ENCODE results near the gene COL23A1. TPM values are rescaled to one million over a fixed set of nuclear protein-coding genes. Genes with fewer than 3 reads are reported as not detected.

COL23A1 gene
- total and polyA plus RNA-seq, 4 donors, result 0.76 to 4.4 (median 1.3) TPM

DNA sequence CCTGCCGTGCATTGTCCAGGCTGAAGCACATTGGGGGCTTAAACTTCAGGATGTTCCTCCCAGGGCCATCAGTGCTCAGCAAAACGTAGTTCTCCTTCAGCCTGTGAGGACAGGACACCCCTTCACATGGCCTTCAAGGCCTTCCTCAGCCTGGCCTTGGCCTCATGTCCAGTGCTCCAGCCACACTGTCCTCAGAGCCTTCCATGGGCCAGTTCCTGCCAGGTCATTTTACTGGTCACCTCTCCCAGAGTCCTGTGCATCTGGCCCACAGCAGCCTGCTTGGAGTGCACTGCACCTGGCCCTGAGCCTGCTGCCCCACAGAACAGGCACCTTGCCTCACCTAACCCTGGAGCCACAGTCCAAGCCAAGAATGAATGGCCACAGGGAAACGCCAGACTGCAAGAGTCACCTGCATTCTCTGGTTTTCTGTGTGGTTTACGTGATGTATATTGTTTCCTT lies 377.2 kb downstream of the COL23A1 start:
- Histone ChIP-seq H3K27ac (ENCODE audit: low read depth in 1 of 2, low read length in 1 of 2) (peak overlapping the region in 1 of 2 donors; percentile 2), H3K27me3 (ENCODE audit: control insufficient read depth in 3 of 3, insufficient read depth in 3 of 3, low read length in 2 of 3) (no peaks in the 10 kb centered on the region), H3K4me1 (ENCODE audit: control insufficient read depth in 5 of 5, insufficient read depth in 5 of 5, low read length in 5 of 5) (peaks cover 0 to 2% (median 0%) of the 10 kb centered on the region in 5 donors), H3K9ac (ENCODE audit: insufficient read depth in 1 of 2, low read length in 2 of 2) (no peak overlapping the region), H3K36me3 (ENCODE audit: control insufficient read depth in 4 of 4, insufficient read depth in 4 of 4, low read length in 4 of 4) (peaks cover 31 to 78% (median 67%) of the 10 kb centered on the region in 4 donors), H3K9me3 (ENCODE audit: control insufficient read depth in 4 of 4, insufficient read depth in 3 of 4, low read length in 3 of 4) (no peaks in the 10 kb centered on the region), H3K4me3 (no peak overlapping the region)
- TF ChIP-seq, protein P1, sequence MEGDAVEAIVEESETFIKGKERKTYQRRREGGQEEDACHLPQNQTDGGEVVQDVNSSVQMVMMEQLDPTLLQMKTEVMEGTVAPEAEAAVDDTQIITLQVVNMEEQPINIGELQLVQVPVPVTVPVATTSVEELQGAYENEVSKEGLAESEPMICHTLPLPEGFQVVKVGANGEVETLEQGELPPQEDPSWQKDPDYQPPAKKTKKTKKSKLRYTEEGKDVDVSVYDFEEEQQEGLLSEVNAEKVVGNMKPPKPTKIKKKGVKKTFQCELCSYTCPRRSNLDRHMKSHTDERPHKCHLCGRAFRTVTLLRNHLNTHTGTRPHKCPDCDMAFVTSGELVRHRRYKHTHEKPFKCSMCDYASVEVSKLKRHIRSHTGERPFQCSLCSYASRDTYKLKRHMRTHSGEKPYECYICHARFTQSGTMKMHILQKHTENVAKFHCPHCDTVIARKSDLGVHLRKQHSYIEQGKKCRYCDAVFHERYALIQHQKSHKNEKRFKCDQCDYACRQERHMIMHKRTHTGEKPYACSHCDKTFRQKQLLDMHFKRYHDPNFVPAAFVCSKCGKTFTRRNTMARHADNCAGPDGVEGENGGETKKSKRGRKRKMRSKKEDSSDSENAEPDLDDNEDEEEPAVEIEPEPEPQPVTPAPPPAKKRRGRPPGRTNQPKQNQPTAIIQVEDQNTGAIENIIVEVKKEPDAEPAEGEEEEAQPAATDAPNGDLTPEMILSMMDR (IDR thresholded peaks at IDR 0.05; ENCODE audit: control extremely low read depth, extremely low read depth), result no peak
- no peak for ATAC-seq (ENCODE audit: insufficient read depth, low FRiP score)
- WGBS, 2 donors, result 64 to 70% methylated on average over 4 of the region's 4 CpGs
- no peak for DNase-seq

DNA sequence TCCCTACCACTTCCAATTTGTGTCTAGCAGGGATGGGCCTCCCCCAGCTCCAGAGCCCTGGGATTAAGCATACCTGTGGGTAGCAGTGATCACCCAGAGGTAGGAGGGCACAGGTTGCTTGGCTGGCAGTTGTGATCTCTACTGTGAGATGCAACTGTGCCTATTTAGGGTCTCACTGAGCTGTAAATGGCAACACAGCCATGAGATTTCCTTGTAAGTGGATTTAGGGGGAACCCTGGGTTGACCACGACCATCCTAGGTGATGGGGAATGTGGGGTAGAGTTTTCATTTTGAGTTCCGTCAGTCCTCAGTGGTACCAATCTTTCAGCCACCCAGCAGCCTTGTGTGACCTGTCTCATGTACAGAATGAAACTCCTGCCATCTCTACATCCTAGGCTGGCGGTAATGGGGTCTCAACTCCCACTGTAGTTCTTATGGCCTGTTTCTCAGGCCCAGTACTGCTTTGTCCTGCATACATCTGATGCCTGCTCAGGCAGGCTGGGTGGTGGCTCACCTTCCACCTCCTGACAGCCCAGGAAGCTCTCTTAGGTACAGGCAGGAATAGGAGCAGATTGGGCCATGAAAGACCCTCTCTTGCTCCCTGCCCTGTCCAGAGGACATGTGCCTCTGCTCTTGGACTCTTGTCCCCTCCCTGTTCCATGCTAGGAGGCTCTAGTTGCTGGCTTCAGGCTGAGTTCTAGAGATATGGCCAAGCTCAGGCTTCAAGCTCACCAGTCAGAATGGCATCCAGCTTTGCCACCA lies 377.8 kb downstream of the COL23A1 start:
- no peaks in the 10 kb centered on the region for H3K27me3 ChIP-seq (ENCODE audit: control insufficient read depth in 3 of 3, insufficient read depth in 3 of 3, low read length in 2 of 3)
- H3K4me3 ChIP-seq, result no peak overlapping the region
- H3K36me3 ChIP-seq (ENCODE audit: control insufficient read depth in 4 of 4, insufficient read depth in 4 of 4, low read length in 4 of 4), result peaks cover 31 to 83% (median 72%) of the 10 kb centered on the region in 4 donors
- peak overlapping the region in 1 of 2 donors; percentile 2 for H3K27ac ChIP-seq (ENCODE audit: low read depth in 1 of 2, low read length in 1 of 2)
- TF ChIP-seq, protein P1 (IDR thresholded peaks at IDR 0.05; ENCODE audit: control extremely low read depth, extremely low read depth), result no peak
- ATAC-seq (ENCODE audit: insufficient read depth, low FRiP score) (no peak), DNase-seq (no peak)
- no peak overlapping the region for H3K9ac ChIP-seq (ENCODE audit: insufficient read depth in 1 of 2, low read length in 2 of 2)
- peaks cover 0 to 7% (median 0%) of the 10 kb centered on the region in 5 donors for H3K4me1 ChIP-seq (ENCODE audit: control insufficient read depth in 5 of 5, insufficient read depth in 5 of 5, low read length in 5 of 5)
- no peaks in the 10 kb centered on the region for H3K9me3 ChIP-seq (ENCODE audit: control insufficient read depth in 4 of 4, insufficient read depth in 3 of 4, low read length in 3 of 4)
- WGBS, 2 donors, result 95 to 98% methylated on average over 3 of the region's 3 CpGs

DNA sequence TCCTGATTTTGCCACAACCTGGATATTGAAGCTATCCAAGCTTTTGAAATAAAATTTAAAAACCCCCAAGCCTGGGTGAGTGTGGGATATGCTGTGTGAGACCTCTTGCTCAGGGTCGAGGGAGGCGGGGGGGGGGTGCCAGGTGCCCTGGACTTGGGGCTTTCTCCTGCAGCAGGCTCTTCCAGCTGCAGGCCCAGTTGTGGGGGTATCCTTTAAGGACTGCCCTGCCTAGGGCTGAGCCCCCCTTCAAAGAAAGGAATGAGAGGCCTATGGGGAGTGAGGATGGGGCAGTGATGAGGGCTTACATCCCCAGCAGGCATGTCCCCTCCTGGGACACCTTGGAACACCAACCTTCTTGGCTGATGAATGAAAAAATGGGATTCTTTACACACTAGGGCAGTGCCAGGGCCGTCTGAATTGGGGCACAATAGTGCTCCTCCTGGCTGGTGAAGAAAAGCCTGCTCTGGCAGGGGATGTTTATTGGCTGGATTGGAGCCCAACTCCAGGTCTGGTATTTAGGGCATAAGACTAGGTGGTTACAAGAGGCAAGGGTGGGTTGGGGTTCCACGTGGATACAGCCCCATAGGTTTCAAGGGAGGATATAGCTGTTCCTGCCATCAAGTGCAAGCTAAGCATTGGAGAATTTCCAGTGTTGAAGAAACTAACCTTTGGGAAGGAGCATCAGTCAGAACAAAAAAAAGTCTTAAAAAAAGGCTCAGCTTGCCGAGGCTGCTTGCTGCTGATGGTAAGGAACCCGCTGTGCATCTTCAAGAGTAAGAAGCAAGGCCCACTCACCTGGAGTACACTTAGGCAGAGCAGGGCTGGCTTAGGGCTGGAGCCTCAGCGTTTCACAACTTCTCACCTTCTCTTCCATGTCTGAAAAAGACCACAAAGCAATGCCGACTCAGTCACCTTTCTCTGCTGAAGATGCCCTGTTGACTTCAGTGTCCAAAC lies 378.8 kb downstream of the COL23A1 start:
- no peak overlapping the region for H3K9ac ChIP-seq (ENCODE audit: insufficient read depth in 1 of 2, low read length in 2 of 2)
- H3K36me3 ChIP-seq (ENCODE audit: control insufficient read depth in 4 of 4, insufficient read depth in 4 of 4, low read length in 4 of 4), result peaks cover 34 to 85% (median 75%) of the 10 kb centered on the region in 4 donors
- WGBS, 2 donors, result 72 to 77% methylated on average over 8 of the region's 8 CpGs
- H3K27me3 ChIP-seq (ENCODE audit: control insufficient read depth in 3 of 3, insufficient read depth in 3 of 3, low read length in 2 of 3), result no peaks in the 10 kb centered on the region
- TF ChIP-seq, protein P1 (IDR thresholded peaks at IDR 0.05; ENCODE audit: control extremely low read depth, extremely low read depth), result no peak
- H3K4me3 ChIP-seq, result no peak overlapping the region
- H3K9me3 ChIP-seq (ENCODE audit: control insufficient read depth in 4 of 4, insufficient read depth in 3 of 4, low read length in 3 of 4), result no peaks in the 10 kb centered on the region
- H3K27ac ChIP-seq (ENCODE audit: low read depth in 1 of 2, low read length in 1 of 2), result no peak overlapping the region
- DNase-seq (no peak), ATAC-seq (ENCODE audit: insufficient read depth, low FRiP score) (no peak)
- peaks cover 0 to 13% (median 7%) of the 10 kb centered on the region in 5 donors for H3K4me1 ChIP-seq (ENCODE audit: control insufficient read depth in 5 of 5, insufficient read depth in 5 of 5, low read length in 5 of 5)
